HG02840 (cell line): ENCODE measurements around the gene VAV2.

ENCODE experiments used
- ATAC-seq: cut with Tn5 transposase; IDR thresholded peaks from one replicate; pipeline ENCODE4 v1.9.1; 2021; ENCODE audit warnings: mild to moderate bottlenecking, moderate library complexity, moderate number of reproducible peaks; ENCODE audit not compliant: unreplicated experiment, low FRiP score

VAV2 gene

DNA sequence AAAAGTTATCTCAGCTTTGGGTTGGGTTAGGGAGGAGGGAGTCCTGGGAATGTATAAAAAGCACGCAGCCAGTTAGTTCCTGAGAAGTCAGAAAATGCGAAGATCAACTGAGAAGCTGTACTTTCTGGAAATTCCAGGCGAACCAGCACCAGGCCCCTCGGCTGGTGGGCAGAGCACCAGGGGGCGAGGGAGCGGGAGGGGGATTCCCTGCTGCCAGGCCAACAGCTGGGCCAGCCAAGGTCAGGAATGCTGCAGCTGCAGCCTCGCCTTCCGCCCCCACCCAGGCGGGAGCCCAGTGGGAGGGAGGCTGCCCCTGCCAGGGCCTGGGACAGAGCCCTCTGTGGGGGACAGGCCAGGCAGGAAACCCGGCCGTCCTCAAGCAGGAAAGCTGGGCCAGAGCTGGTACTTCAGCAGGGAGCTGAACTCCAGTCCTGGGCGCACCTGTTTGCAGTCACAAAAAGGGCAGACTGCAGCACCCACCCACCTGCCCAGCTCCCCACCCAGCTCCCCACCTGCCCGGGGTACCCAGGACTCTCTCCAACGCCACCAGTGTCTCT lies 35.5 kb downstream of the VAV2 start:
- ATAC-seq, result no peak

DNA sequence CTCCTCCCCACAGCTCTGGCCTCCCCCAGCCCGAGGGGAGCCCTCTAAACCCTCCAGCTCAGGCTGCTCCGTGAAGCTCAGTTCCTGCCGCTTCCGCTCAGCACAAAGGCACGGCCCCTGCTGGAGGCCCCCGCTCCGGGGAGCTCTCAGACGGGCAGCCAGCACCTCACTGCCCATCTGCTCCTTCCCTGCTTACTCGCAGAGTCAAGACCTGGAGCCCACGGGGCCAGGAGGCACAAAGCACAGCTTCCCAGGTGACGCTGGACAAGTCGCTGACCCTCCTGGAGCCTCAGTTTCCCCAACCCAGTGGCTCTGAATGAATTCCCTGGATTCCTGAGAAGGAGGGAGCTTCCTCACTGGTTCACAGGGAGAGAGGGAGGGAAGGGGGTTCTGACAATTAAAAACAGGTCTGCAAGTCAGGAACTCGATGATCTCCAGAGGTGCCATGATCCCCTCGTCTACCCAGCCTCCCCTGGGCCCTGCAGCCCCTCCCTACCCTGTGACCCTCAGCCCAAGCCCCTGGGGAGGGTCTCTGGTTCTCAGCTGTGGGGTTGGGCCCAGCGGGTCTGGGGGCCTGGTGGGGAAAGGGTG lies 36.2 kb downstream of the VAV2 start:
- no peak for ATAC-seq

DNA sequence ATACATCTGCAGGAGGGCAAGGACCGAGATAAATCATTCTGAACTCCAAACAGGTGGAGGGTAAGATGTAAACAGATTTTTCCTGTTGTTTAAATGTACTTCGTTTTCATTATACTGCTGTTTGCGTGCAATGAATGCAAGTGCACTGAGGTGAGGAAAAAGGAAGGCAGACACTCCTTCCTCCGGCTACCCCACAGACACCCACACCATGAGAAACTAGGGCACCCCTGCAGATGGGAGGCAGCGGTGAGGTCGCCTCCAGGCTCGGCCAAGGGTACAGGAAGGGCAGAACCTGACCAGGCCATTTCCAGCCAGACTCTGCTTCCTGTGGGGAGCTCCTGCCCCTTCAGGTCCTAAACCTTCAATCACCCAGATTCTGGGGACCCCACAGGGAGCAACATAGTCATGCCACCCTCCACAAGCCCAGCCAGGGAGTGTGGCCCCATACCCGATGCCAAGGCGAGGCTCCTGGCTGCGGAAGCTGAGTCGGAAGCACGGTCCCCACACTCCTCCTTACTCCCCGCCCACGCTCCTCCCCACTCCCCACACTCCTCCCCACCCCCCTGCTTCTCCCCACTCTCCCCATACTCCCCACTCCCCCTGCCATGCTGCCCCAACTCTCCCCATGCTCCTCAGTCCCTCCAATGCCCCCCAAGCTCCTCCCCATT lies 37.1 kb downstream of the VAV2 start:
- no peak for ATAC-seq

DNA sequence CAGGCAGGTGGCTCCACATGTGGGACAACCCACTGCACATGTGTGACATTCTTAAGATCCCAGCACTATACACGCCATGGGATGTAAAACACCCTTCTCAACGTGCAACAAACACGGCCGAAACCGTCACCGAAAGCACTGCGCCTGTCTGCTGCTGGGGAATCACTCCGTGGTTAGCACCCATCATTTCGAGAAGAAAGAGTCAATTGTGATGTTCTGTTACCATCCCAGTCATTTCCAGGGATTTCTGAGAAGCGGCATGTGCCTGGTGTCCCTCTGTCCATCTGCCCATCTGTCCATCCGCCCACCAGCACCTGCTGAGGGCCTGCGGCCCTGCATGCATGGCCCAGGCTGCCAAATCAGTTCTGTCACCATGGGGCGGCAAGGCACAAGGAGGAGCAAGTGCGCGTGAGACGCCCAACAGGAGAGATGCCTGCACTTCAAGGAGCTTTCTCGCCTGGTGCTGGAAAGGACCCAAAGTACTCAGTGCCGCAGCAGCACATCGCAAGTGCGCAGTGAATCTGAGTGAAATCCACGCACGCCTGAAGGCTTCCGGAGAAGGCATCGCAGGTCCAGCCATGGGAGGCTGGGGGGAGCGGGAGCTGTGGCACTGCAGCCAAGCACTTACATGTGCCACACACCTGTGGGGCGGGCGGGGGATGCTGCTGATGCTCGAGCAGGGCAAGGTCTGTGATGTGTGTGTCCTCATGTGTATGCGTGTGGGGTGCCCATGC lies 38.0 kb downstream of the VAV2 start:
- no peak for ATAC-seq

DNA sequence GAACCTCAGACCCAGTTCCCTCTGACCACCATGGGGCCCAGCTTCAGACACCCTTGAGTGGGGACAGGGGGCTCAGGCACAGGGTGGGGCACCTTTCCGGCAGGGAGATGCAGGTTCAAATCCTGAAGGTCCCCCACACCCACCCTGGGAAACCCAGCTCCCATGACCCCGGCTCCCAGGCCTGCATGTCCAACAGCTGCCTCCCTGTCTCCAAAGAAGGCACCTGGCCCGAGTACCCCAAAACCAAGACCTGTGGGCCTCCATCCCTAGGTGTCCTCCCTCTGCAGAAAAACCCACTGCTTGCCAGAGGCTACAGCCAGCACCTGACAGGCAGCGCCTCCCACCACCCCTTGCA lies 38.5 kb downstream of the VAV2 start:
- ATAC-seq, result no peak

DNA sequence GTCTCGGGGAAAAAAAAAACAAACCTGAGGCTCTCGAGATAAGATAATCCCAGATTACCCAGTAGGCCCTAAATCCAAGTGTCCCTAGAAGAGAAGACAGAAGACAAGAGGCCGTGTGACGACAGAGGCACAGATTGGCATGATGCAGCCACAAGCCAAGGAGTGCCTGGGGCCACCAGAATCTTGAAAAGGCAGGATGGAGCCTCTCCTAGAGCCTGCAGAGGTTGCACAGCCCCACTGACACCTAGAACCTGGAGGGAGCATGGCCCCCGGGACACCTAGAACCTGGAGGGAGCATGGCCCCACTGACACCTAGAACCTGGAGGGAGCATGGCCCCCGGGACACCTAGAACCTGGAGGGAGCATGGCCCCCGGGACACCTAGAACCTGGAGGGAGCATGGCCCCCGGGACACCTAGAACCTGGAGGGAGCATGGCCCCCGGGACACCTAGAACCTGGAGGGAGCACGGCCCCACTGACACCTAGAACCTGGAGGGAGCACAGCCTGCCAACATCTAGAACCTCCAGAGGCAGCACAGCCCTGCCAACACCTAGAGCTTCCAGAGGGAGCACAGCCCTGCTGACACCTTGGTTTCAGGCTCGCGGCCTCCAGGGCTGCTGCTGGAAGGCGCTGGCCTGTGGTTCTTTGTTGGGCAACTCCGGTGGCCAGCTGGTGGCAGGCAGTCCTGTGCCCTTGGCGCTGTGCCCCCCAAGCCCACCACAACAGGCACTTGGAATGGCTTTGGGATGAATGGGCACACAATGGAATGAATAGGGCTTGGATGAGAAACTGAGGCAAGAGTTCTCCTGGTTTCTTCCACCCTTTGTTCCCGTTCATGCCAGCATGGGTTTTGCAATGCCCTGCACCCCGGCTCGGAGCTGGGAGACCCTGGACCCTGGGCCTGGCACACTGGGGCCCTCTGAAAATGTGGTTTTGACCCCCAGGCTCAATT lies 39.2 kb downstream of the VAV2 start:
- ATAC-seq, result no peak

DNA sequence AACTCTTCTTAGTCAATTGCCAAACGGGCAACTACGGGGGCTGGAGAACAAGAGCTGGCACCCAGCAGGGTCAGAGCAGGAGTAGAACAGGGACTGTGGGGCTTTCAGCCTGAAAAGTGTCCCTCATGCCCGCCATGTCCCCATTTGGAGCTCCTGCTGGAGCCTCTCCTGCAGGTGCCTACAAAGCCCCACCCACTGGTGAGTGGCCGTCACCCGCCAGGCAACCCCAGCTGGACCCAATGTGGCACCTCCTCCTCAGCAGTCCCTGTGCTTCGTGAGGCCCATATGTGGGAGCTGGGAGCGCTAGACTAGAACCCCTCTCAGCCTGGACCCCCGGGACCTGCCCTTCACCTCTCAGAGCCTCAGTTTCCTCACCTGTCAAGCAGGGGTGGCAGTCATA lies 40.9 kb downstream of the VAV2 start:
- no peak for ATAC-seq

DNA sequence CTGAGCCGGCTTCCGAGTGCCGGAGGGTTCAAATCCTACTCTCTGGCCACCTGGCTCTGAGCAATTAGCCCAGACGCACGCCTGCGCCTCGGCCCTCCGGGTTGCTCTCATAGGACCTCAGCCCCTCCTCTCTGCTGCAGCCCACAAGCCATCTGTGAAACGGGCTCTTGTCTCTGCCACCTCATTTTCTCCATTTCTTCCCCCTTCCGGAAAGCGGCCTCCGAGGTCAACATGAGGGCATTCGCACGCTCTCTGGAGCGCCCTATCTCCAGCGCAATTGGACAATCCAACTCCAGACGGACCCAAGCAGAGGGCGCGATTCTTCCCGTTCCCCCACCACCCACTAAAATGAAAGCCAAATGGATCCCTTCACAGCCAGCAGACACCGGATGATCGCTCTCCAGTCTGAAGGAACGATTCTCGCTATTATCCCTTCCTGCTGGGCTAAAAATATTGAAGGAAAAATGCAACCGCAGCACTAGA lies 41.5 kb downstream of the VAV2 start:
- no peak for ATAC-seq

DNA sequence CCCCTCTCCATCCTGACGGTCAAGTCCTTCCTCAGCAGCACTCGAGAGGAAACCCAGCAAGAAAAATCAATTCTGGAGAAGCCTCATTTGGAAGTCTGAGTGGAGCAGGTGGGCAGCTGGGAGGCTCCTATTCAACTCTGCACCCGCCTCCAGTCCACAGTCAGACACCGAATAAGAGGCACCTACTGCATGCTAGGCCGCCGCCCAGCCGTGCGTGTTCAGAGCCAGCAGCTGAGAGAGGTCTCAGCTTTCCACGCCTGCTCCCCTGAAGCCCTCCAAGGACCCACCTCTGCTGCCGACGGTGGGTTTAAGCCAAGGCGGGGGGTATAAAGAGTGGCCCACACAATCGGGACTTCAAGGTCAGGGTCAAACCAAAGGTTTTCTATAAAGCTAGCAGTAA lies 41.9 kb downstream of the VAV2 start:
- no peak for ATAC-seq

DNA sequence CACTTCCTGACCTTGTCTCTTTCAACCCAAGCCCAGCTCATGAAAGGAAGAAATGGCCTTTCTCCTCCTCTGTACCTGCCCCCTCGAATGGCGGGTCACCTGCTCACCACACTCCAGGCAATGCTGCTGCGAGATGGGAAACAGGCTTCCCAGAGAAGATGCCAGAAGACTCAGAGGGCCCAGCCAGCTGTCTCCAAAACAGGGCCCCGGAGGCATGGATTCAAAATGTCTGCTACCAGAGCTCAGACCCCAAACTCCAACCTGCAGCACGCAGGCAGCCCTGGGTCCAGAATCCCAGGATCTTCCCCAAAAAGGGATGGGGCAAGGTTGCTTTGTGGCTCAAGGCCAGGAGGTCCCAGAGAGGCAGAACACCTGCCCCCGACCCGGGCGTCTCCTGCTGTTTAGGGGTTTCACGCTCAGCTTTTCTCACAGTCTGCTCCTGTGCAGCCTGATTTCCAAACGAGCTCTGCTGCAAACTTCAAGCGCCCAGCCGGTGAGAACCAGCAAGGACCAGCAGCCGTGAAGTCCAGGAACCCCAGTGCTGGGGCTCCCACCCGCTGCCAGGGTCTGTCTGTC lies 42.5 kb downstream of the VAV2 start:
- ATAC-seq, result no peak

DNA sequence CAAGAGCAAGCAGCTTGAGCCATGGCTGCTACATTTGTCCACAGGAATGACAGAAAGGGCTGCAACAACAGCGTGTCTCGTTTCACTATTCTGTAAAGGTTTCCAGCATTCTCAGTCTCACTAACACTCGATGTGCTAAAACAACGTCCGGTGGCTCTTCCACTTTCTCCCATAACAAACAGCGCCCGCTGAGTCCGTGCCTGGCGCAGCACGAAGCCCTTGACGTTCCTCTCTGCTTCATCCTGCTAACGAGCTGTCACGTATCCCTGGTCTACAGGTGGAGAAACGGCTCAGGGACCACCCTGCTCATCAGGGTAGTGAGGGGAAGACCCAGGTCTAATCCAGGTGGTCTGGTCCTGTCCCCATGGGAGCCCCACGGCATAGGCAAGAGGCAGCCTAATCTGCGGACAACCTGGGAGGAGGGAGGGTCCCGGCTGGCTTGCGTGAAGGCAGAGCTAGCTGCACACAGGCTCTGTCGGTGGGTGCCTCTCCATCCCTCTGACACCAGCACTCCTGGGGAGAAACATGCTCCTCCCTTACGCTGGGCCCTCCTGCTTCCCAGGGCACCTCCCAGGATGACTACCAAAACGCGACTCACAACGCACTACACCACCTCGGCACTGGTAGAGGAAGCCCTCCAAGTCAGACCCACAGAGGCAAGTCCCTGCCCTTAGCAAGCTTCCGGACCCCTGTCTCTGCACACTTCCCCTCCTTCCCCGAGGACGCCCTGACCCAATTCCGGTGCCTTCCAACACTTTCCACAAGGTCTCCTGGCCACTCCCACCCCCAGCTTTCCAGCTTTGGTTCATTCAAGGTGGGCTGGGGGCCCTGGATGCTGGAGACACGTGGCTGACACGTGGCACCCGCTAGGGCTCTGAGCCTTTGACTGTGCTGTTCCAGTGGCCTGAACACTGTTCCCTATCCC lies 43.3 kb downstream of the VAV2 start:
- ATAC-seq, result no peak

DNA sequence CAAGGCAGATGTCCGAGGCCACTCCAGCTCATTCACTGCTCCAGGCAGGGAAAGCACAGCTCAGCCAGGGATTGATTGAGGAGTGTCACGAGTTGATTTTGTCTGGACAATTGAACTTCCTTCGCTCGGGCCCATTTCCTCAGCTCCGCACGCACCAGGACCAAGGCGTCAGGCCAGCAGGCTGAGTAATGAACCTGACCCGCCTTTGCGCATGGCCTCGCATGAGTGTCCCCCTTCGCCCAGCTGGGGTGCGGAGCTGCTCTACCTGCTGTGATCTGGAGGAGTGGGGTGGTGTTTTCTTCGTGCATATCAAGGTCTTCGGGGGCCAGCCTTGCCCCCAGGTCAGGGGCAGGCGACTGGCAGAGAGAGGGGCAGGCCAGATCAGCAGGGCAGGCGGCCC lies 44.0 kb downstream of the VAV2 start:
- no peak for ATAC-seq

DNA sequence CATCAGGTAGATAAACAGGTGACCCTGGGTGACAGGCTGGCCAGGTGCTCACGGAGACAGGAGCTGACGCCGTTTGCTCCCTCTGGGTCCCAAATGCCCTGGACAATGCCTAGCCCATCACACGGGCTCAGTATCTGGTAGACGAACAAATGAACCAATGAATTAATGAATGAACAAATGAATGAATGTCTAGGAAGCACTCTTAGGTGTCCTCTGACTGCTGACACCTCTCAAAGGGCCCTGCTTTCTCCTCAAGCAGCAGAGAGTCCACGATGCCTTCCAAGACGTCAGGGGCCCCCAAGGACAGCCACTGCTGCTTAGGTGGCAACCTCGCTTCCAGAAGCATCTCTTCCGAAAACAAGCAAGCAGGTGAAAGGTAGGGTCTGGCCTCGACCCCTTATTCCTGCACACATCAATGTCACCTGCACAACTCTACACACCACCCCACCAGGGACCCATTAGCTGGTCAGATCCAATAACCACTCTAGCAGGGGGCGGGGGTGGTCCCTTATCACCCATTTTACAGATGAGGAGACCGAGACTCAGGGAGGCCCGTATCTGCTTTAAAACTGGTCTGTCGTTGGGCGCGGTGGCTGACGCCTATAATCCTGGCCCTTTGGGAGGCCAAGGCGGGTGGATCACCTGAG lies 45.2 kb downstream of the VAV2 start:
- no peak for ATAC-seq

DNA sequence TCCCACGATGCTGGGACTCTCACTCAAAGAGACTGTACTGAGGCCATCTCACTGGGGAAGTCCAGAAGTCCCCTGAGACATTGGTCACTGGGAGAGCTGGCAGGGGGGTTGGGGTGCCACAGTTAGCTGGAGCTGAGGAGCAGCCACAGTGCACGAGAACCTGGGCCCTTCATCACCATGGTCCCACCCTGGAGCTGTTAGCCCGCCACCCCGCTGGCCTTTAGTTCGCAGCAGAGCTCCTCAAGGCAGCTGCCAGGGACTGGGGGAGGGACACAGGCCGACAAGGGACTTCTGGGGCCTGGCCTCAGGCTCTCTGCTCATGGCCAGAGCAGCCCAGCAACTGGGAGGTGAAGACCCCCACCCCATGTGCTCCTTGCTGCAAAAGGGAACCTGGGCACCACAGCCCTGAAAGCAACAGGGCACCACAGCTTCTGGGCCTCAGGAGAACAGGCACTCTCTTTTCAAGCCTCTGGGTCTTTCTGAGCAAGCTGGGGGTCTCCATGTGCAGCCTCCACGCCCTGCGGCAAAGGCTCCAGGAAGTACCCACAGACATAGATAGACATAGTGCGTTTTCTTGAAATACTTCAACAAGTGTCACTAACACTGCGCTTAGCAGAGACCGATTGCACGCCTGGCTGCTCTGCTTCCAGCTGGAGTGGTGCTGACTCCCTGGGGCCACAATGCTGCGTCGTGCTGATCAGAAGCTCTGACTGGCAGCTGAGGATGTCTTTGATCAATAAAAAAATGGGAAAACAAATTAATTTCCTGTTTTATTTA lies 46.0 kb downstream of the VAV2 start:
- no peak for ATAC-seq

DNA sequence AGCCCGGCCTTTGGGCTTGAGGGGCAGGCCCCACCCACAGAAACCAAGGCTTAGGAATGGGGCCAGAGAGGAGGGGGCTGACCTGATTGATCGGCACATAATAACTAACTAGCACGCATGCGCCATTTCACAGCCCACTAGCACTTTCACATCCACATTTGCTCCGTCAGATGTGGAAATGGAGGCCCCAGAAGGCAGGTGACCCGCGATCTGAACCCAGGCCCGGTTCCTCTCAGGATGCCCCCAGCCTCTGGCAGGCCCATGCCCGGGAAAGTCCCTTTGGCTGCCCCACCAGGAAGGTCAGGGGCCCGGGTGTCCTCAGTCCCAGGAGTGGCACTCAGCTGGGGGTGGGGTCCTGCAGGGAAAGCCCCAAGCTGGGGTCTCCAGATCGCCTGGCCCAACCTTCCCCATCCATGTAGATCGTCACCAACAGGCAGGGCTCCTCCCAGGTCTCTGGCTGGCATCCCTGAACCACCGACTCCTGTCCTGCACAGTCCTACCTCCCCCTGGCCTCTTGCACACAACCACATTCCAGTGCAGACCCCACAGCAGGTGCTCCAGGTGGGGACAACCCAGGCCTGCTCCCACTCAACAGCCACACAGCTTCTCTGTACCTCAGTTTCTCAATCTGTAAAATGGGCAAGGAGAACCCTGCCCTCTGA lies 46.7 kb downstream of the VAV2 start:
- ATAC-seq, result peak; percentile 49

DNA sequence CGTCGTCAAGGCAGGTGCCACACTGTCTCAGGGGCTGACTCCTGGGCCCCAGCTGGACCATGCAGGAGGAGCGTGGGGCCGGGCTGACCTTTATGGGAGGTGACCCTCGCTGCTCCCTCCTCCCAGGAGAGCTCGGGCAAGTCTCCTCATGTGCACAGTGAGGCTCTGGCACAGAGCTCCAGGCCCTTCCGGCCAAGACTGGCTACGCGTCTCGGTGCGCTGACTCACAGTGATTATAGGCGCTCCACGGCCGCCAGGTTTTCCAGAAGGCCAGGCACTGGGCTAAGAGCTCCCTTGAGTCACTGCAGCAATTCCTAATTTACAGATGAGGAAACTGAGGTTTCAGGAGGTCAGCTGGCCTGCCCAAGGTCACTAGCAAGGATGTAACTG lies 47.4 kb downstream of the VAV2 start:
- ATAC-seq, result no peak
